WTC11 (cell line): ENCODE measurements around the gene TFEC. TPM values are rescaled to one million over a fixed set of nuclear protein-coding genes. Genes with fewer than 3 reads are reported as not detected.

ENCODE experiments used
- ATAC-seq: fragments of 200-7000 bp; cut with Tn5 transposase; 2 replicates; pipeline ENCODE4 v1.10.0; 2021; ENCODE audit warnings: mild to moderate bottlenecking, moderate library complexity
- CTCF ChIA-PET: fragments of 300-600 bp; sonication (Branson Sonifier 250); formaldehyde crosslinking; loops from one replicate; lab custom pipeline; 2021; ENCODE audit warnings: antibody characterized with exemption; lab: Charles Lee
- POLR2A ChIA-PET: fragments of 350-600 bp; sonication (Branson Sonifier 250); formaldehyde crosslinking; loops from one replicate; lab custom pipeline; 2021; ENCODE audit warnings: antibody characterized with exemption; lab: Charles Lee
- DNase-seq: peaks from one replicate; pipeline ENCODE4 v3.0.0; 2021; ENCODE audit warnings: low spot score
- H3K27ac Mint-ChIP-seq: 2 replicates; pipeline ENCODE4 v1.8.0; 2021; ENCODE audit warnings: mixed read lengths
- H3K27me3 Mint-ChIP-seq: 2 replicates; pipeline ENCODE4 v1.8.0; 2021; ENCODE audit warnings: low read depth, mild to moderate bottlenecking, moderate library complexity, mixed read lengths
- H3K36me3 Mint-ChIP-seq: 2 replicates; pipeline ENCODE4 v1.8.0; 2021; ENCODE audit warnings: mixed read lengths
- H3K4me1 Mint-ChIP-seq: 2 replicates; pipeline ENCODE4 v1.8.0; 2022; ENCODE audit warnings: mixed read lengths
- H3K4me3 Mint-ChIP-seq: 2 replicates; pipeline ENCODE4 v1.8.0; 2021; ENCODE audit warnings: mild to moderate bottlenecking, moderate library complexity, mixed read lengths
- H3K9me3 Mint-ChIP-seq: 2 replicates; pipeline ENCODE4 v1.8.0; 2021; ENCODE audit warnings: mixed read lengths
- CBFB ChIP-seq: sonication (generic); formaldehyde crosslinking; IDR thresholded peaks from 2 replicates; pipeline ENCODE4 v1.8.1; 2022; ENCODE audit warnings: mild to moderate bottlenecking, low read depth, missing genetic modification reagents
- CREM ChIP-seq: sonication (generic); formaldehyde crosslinking; IDR thresholded peaks from 2 replicates; pipeline ENCODE4 v1.8.1; 2022; ENCODE audit warnings: mild to moderate bottlenecking, missing genetic modification reagents, moderate library complexity
- E2F1 ChIP-seq: sonication (generic); formaldehyde crosslinking; IDR thresholded peaks from 2 replicates; pipeline ENCODE4 v1.8.0; 2022; ENCODE audit warnings: mild to moderate bottlenecking, missing genetic modification reagents
- EMX1 ChIP-seq: fragments of 250-450 bp; sonication (Bioruptor Pico); IDR thresholded peaks from 2 replicates; pipeline ENCODE4 v1.8.0; 2021; ENCODE audit warnings: mild to moderate bottlenecking
- GRHL2 ChIP-seq: fragments of 250-450 bp; sonication (Bioruptor Pico); IDR thresholded peaks from 2 replicates; pipeline ENCODE4 v1.8.0; 2022; ENCODE audit warnings: mild to moderate bottlenecking, moderate library complexity; ENCODE audit not compliant: insufficient replicate concordance, severe bottlenecking
- IRF2 ChIP-seq: sonication (generic); formaldehyde crosslinking; IDR thresholded peaks from 2 replicates; pipeline ENCODE4 v1.8.0; 2022; ENCODE audit warnings: low read depth, missing genetic modification reagents, borderline replicate concordance
- NFATC4 ChIP-seq: fragments of 250-450 bp; sonication (Bioruptor Pico); IDR thresholded peaks from 2 replicates; pipeline ENCODE4 v1.9.0; 2021; ENCODE audit warnings: mild to moderate bottlenecking
- SP1 ChIP-seq: sonication (generic); formaldehyde crosslinking; conservative IDR thresholded peaks from 2 replicates; pipeline ENCODE4 v1.8.1; 2022; ENCODE audit warnings: missing genetic modification reagents
- TP53 ChIP-seq: sonication (generic); formaldehyde crosslinking; IDR thresholded peaks from 2 replicates; pipeline ENCODE4 v1.8.1; 2023; ENCODE audit warnings: mild to moderate bottlenecking, missing genetic modification reagents
- total RNA-seq: library from RNA; stranded (reverse); gene quantifications from 3 replicates; pipeline ENCODE4 v1.2.3, GENCODE V29; 2021
- TF ChIP-seq, protein P1 (sequence below): fragments of 250-450 bp; sonication (Bioruptor Pico); conservative IDR thresholded peaks from 2 replicates; pipeline ENCODE4 v1.9.0; 2021; ENCODE audit warnings: mild to moderate bottlenecking
- TF ChIP-seq, protein P2 (sequence below): sonication (generic); formaldehyde crosslinking; IDR thresholded peaks from 2 replicates; pipeline ENCODE4 v1.8.1; 2023; ENCODE audit warnings: mild to moderate bottlenecking, moderate library complexity, missing genetic modification reagents
- TF ChIP-seq, protein P3 (sequence below): sonication (generic); formaldehyde crosslinking; IDR thresholded peaks from 2 replicates; pipeline ENCODE4 v1.8.0; 2023; ENCODE audit warnings: missing genetic modification reagents
- TF ChIP-seq, protein P4 (sequence below): fragments of 250-450 bp; sonication (Bioruptor Pico); IDR thresholded peaks from 2 replicates; pipeline ENCODE4 v2.1.2; 2022; ENCODE audit warnings: mild to moderate bottlenecking, moderate library complexity
- TF ChIP-seq, protein P5 (sequence below): fragments of 250-450 bp; sonication (Bioruptor Pico); IDR thresholded peaks from 2 replicates; pipeline ENCODE4 v1.9.0; 2021; ENCODE audit warnings: mild to moderate bottlenecking, borderline replicate concordance
- TF ChIP-seq, protein P6 (sequence below): sonication (generic); formaldehyde crosslinking; IDR thresholded peaks from 2 replicates; pipeline ENCODE4 v1.8.1; 2022; ENCODE audit warnings: missing genetic modification reagents, borderline replicate concordance

TFEC gene
- total RNA-seq, 1 experiment from 2014 or later = 0.17 TPM

DNA sequence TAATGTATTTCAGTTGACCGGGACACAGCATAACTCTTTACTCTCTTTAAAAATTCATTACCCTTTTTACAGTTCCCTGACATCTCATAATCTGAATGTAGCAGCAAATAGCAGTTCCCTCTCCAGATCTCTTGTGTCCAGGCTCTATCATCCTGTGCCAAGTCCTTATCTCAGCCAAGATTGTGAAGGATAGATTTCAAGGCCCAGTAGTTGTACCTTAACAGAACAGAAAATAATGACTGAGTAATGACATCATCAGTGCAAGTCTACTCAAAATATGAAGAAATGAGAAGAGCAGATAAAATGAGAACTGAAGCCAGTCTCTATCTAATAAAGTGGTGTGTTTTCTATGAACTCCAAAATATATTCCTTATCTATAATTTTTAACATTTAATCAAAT lies 92.6 kb downstream of the TFEC start (continued):
- TF ChIP-seq, protein P1, sequence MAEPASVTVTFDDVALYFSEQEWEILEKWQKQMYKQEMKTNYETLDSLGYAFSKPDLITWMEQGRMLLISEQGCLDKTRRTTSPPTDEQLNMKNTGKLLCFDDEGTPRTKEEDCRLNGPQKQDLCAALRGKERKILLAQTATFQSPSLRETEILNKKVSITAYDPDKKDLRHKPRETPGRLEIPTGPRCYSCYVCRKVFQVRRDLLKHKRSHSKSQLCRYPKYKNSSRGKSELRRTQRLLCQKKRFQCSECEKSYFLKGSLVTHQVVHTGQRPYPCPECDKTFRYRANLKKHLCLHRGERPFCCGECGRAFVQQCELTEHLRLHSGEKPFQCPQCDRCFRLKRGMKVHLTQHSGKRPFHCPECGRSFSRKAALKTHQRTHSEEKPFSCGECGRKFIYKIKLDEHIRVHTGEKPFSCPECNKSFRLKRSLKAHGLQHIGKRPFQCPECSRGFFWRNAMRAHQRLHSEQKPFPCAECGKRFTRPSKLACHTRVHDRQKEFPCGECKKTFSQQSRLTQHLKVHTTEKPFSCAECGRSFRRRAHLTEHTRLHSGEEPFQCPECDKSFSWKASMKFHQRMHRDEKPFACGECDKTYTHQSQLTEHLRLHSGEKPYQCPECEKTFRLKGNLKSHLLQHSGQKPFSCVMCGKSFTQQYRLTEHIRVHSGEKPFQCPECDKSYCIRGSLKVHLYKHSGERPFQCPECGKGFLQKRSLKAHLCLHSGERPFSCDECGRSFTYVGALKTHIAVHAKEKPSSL = no peak

DNA sequence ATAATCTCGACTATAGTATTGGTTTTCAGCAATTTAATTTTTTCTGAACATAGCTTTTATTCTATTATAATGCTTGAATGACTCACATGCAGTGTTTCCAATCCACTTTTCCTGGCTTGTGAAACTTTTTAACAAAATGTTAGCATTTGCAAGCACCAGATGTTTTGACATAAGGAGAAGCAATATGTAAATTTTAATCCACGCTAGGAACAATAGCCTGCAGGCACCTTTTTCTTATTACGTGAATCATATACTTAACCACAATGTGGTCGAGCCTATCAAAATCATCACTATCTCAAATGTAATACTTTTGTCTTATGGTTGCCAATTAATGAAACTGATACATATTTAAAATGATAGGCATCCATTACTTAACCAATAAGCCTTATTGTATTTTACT lies 97.1 kb downstream of the TFEC start:
- POLR2A ChIA-PET = no interaction called here
- peaks cover 7% of the 10 kb centered on the region for H3K9me3 Mint-ChIP-seq
- no peak overlapping the region for H3K4me3 Mint-ChIP-seq
- TF ChIP-seq, protein P2, sequence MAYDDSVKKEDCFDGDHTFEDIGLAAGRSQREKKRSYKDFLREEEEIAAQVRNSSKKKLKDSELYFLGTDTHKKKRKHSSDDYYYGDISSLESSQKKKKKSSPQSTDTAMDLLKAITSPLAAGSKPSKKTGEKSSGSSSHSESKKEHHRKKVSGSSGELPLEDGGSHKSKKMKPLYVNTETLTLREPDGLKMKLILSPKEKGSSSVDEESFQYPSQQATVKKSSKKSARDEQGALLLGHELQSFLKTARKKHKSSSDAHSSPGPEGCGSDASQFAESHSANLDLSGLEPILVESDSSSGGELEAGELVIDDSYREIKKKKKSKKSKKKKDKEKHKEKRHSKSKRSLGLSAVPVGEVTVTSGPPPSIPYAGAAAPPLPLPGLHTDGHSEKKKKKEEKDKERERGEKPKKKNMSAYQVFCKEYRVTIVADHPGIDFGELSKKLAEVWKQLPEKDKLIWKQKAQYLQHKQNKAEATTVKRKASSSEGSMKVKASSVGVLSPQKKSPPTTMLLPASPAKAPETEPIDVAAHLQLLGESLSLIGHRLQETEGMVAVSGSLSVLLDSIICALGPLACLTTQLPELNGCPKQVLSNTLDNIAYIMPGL (CRISPR knock-in tag) = no peak
- TF ChIP-seq, protein P3, sequence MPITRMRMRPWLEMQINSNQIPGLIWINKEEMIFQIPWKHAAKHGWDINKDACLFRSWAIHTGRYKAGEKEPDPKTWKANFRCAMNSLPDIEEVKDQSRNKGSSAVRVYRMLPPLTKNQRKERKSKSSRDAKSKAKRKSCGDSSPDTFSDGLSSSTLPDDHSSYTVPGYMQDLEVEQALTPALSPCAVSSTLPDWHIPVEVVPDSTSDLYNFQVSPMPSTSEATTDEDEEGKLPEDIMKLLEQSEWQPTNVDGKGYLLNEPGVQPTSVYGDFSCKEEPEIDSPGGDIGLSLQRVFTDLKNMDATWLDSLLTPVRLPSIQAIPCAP (CRISPR knock-in tag) = no peak
- TF ChIP-seq EMX1 (CRISPR knock-in tag) = no peak
- TF ChIP-seq TP53 (CRISPR knock-in tag) = no peak
- TF ChIP-seq, protein P4, sequence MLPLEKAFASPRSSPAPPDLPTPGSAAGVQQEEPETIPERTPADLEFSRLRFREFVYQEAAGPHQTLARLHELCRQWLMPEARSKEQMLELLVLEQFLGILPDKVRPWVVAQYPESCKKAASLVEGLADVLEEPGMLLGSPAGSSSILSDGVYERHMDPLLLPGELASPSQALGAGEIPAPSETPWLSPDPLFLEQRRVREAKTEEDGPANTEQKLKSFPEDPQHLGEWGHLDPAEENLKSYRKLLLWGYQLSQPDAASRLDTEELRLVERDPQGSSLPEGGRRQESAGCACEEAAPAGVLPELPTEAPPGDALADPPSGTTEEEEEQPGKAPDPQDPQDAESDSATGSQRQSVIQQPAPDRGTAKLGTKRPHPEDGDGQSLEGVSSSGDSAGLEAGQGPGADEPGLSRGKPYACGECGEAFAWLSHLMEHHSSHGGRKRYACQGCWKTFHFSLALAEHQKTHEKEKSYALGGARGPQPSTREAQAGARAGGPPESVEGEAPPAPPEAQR (CRISPR knock-in tag) = no peak
- no peak for TF ChIP-seq IRF2 (CRISPR knock-in tag)
- TF ChIP-seq CBFB (CRISPR knock-in tag) = no peak
- DNase-seq = no peak
- ATAC-seq = no peak
- no peaks in the 10 kb centered on the region; the same call in 1 of the 2 replicates for H3K27me3 Mint-ChIP-seq
- CTCF ChIA-PET = no interaction called here
- H3K36me3 Mint-ChIP-seq = no peaks in the 10 kb centered on the region
- H3K4me1 Mint-ChIP-seq = peaks cover 6% of the 10 kb centered on the region; the same call in 1 of the 2 replicates
- H3K27ac Mint-ChIP-seq = no peak overlapping the region

DNA sequence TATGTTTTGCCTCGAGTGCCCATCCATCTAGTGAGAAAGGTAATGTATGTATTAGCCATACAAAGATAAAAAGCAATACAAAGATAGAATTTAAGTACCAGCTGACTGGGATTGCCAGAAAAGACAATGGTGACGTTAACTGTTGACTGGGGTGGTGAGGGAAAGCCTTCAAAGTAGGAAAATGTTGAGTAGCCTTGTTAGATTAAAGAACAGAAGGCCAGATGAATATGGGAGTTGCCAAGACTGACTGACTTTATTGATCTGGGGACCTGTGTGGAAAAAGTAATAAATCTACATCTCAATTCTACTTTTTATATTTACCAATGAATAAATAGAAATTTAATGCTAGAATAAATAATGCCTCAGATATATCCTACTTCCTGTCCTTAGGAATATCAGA lies 97.7 kb downstream of the TFEC start:
- H3K4me3 Mint-ChIP-seq = no peak overlapping the region
- H3K27ac Mint-ChIP-seq = no peak overlapping the region
- ChIA-PET POLR2A (no interaction called here), CTCF (no interaction called here)
- H3K9me3 Mint-ChIP-seq = peaks cover 7% of the 10 kb centered on the region
- no peaks in the 10 kb centered on the region for H3K36me3 Mint-ChIP-seq
- DNase-seq = no peak
- peaks cover 6% of the 10 kb centered on the region; the same call in 1 of the 2 replicates for H3K4me1 Mint-ChIP-seq
- H3K27me3 Mint-ChIP-seq = no peaks in the 10 kb centered on the region; the same call in 1 of the 2 replicates
- no peak for ATAC-seq
- TF ChIP-seq SP1 (CRISPR knock-in tag) (no peak), NFATC4 (CRISPR knock-in tag) (no peak), E2F1 (CRISPR knock-in tag) (no peak), GRHL2 (no peak), CREM (CRISPR knock-in tag) (no peak)
- TF ChIP-seq, protein P5, sequence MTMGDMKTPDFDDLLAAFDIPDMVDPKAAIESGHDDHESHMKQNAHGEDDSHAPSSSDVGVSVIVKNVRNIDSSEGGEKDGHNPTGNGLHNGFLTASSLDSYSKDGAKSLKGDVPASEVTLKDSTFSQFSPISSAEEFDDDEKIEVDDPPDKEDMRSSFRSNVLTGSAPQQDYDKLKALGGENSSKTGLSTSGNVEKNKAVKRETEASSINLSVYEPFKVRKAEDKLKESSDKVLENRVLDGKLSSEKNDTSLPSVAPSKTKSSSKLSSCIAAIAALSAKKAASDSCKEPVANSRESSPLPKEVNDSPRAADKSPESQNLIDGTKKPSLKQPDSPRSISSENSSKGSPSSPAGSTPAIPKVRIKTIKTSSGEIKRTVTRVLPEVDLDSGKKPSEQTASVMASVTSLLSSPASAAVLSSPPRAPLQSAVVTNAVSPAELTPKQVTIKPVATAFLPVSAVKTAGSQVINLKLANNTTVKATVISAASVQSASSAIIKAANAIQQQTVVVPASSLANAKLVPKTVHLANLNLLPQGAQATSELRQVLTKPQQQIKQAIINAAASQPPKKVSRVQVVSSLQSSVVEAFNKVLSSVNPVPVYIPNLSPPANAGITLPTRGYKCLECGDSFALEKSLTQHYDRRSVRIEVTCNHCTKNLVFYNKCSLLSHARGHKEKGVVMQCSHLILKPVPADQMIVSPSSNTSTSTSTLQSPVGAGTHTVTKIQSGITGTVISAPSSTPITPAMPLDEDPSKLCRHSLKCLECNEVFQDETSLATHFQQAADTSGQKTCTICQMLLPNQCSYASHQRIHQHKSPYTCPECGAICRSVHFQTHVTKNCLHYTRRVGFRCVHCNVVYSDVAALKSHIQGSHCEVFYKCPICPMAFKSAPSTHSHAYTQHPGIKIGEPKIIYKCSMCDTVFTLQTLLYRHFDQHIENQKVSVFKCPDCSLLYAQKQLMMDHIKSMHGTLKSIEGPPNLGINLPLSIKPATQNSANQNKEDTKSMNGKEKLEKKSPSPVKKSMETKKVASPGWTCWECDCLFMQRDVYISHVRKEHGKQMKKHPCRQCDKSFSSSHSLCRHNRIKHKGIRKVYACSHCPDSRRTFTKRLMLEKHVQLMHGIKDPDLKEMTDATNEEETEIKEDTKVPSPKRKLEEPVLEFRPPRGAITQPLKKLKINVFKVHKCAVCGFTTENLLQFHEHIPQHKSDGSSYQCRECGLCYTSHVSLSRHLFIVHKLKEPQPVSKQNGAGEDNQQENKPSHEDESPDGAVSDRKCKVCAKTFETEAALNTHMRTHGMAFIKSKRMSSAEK = no peak
- TF ChIP-seq, protein P6, sequence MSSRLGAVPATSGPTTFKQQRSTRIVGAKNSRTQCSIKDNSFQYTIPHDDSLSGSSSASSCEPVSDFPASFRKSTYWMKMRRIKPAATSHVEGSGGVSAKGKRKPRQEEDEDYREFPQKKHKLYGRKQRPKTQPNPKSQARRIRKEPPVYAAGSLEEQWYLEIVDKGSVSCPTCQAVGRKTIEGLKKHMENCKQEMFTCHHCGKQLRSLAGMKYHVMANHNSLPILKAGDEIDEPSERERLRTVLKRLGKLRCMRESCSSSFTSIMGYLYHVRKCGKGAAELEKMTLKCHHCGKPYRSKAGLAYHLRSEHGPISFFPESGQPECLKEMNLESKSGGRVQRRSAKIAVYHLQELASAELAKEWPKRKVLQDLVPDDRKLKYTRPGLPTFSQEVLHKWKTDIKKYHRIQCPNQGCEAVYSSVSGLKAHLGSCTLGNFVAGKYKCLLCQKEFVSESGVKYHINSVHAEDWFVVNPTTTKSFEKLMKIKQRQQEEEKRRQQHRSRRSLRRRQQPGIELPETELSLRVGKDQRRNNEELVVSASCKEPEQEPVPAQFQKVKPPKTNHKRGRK = no peak
- TF ChIP-seq, protein P1 = no peak
